CD14-positive monocyte (primary cell): ENCODE data around the gene SPTBN4. TPM values are rescaled to one million over a fixed set of nuclear protein-coding genes. Genes with fewer than 3 reads are reported as not detected.

Experiments
- DNase-seq, 3 donors: peaks; one replicate each; pipeline ENCODE4 v3.0.0-alpha.2; 2011 to 2022
- H2AFZ ChIP-seq: 2 replicates; pipeline ENCODE4 v1.6.0; 2012; ENCODE audit warnings: mild to moderate bottlenecking, low read depth, low read length, inconsistent platforms; ENCODE audit not compliant: insufficient read depth, poor library complexity, severe bottlenecking
- H3K27ac ChIP-seq, 2 donors: 1 replicate in 1 of 2; 2 replicates in 1 of 2; pipeline ENCODE4 v1.5.1; 2012 to 2013; ENCODE audit warnings: low read length in 2 of 2, control low read depth in 1 of 2, inconsistent platforms in 1 of 2, low read depth in 1 of 2, mild to moderate bottlenecking in 1 of 2
- H3K27me3 ChIP-seq, 2 donors: one replicate each; pipeline versions ENCODE4 v1.6.0 to v1.6.1; 2011 to 2013; ENCODE audit warnings: low read length in 2 of 2; ENCODE audit not compliant: control insufficient read depth in 2 of 2, insufficient read depth in 2 of 2
- H3K36me3 ChIP-seq, 2 donors: replicated peaks in 1 of 2; 1 replicate in 1 of 2; 2 replicates in 1 of 2; pipeline versions ENCODE4 v1.5.1 to v1.6.1; 2012 to 2013; ENCODE audit warnings: low read length in 2 of 2, control low read depth in 1 of 2, inconsistent platforms in 1 of 2, mild to moderate bottlenecking in 1 of 2; ENCODE audit not compliant: insufficient read depth in 2 of 2, control insufficient read depth in 1 of 2
- H3K4me1 ChIP-seq, 2 donors: 1 replicate in 1 of 2; 2 replicates in 1 of 2; pipeline versions ENCODE4 v1.5.1 to v1.6.1; 2012 to 2013; ENCODE audit warnings: low read length in 2 of 2, control low read depth in 1 of 2, inconsistent platforms in 1 of 2, mild to moderate bottlenecking in 1 of 2, moderate library complexity in 1 of 2; ENCODE audit not compliant: insufficient read depth in 2 of 2, control insufficient read depth in 1 of 2
- H3K4me2 ChIP-seq: replicated peaks from 2 replicates; pipeline ENCODE3; 2012; ENCODE audit warnings: low read length, moderate library complexity, mild to moderate bottlenecking; ENCODE audit not compliant: poor library complexity, severe bottlenecking; ENCODE audit errors: extremely low read depth
- H3K4me3 ChIP-seq, 3 experiments: fragments of 200-600 bp in 1 of 3; sonication (generic) in 1 of 3; replicated peaks in 1 of 3; 1 replicate in 2 of 3; 2 replicates in 1 of 3; pipeline ENCODE4 v1.5.1; 2011 to 2013; ENCODE audit warnings: low read length in 3 of 3, mild to moderate bottlenecking in 3 of 3, control low read depth in 2 of 3, low read depth in 2 of 3, inconsistent platforms in 1 of 3, moderate library complexity in 1 of 3
- H3K79me2 ChIP-seq: 2 replicates; pipeline ENCODE4 v1.6.0; 2012; ENCODE audit warnings: mild to moderate bottlenecking, control low read depth, inconsistent platforms, low read length, moderate library complexity; ENCODE audit not compliant: insufficient read depth
- H3K9ac ChIP-seq: 2 replicates; pipeline ENCODE4 v1.6.0; 2017; ENCODE audit warnings: low read length, mild to moderate bottlenecking; ENCODE audit not compliant: insufficient read depth, poor library complexity, severe bottlenecking
- H3K9me3 ChIP-seq, 2 donors: replicated peaks in 1 of 2; 1 replicate in 1 of 2; 2 replicates in 1 of 2; pipeline versions ENCODE4 v1.5.1 to v1.6.1; 2012 to 2013; ENCODE audit warnings: low read length in 2 of 2, control low read depth in 1 of 2; ENCODE audit not compliant: control insufficient read depth in 1 of 2, insufficient read depth in 1 of 2
- H4K20me1 ChIP-seq: 2 replicates; pipeline ENCODE4 v1.6.0; 2012; ENCODE audit warnings: mild to moderate bottlenecking, low read length, control low read depth, moderate library complexity; ENCODE audit not compliant: insufficient read depth
- H3K27ac Mint-ChIP-seq, 7 donors: one replicate each; pipeline ENCODE4 v1.8.0; 2020; ENCODE audit warnings: mild to moderate bottlenecking in 7 of 7, mixed read lengths in 7 of 7, moderate library complexity in 6 of 7, inconsistent platforms in 2 of 7
- H3K27me3 Mint-ChIP-seq, 3 donors: one replicate each; pipeline ENCODE4 v1.8.0; 2021 to 2022; ENCODE audit warnings: low read depth in 3 of 3, mild to moderate bottlenecking in 3 of 3, mixed read lengths in 3 of 3, moderate library complexity in 3 of 3, inconsistent platforms in 1 of 3
- H3K36me3 Mint-ChIP-seq, 2 donors: one replicate each; pipeline ENCODE4 v1.8.0; 2020; ENCODE audit warnings: mixed read lengths in 2 of 2, inconsistent platforms in 1 of 2, mild to moderate bottlenecking in 1 of 2
- H3K4me1 Mint-ChIP-seq: one replicate; pipeline ENCODE4 v1.8.0; 2020; ENCODE audit warnings: mild to moderate bottlenecking, mixed read lengths
- H3K4me3 Mint-ChIP-seq, 2 donors: one replicate each; pipeline ENCODE4 v1.8.0; 2020; ENCODE audit warnings: mild to moderate bottlenecking in 2 of 2, mixed read lengths in 2 of 2, moderate library complexity in 1 of 2
- H3K9me3 Mint-ChIP-seq, 7 donors: one replicate each; pipeline ENCODE4 v1.8.0; 2020 to 2022; ENCODE audit warnings: mixed read lengths in 7 of 7, mild to moderate bottlenecking in 6 of 7, moderate library complexity in 6 of 7, inconsistent platforms in 2 of 7
- WGBS: methylation state at CpG from one replicate; pipeline ENCODE4 v1.1.5; 2013; ENCODE audit warnings: missing lambda C conversion rate; ENCODE audit not compliant: insufficient coverage; 5-methylcytosine and 5-hydroxymethylcytosine counted together
- intact Hi-C, 2 donors: fragments of 100-400 bp; cut with micrococcal nuclease; formaldehyde crosslinking; loops; one replicate each; pipeline versions ENCODE4 v1.15.0 to v1.15.1; 2023
- polyA plus RNA-seq, 3 donors: library from polyadenylated mRNA; depleted of rRNA in 1 of 3; unstranded in 2 of 3; stranded (reverse) in 1 of 3; fragments of 300-500 nt in 2 of 3; fragments of >200 nt in 1 of 3; fragmentation: Illumina TruSeq in 2 of 3; gene quantifications; 1 replicate in 2 of 3; 2 replicates in 1 of 3; pipeline ENCODE4 v1.2.3, GENCODE V29; 2012 to 2021
- TF ChIP-seq, protein P1 (sequence below): fragments of 200-600 bp; IDR thresholded peaks from one replicate; pipeline ENCODE4 v1.8.0; 2022; ENCODE audit warnings: antibody characterized with exemption, mild to moderate bottlenecking

SPTBN4 gene
- polyA plus RNA-seq, 3 donors = 0.07 TPM; not detected in 2

DNA sequence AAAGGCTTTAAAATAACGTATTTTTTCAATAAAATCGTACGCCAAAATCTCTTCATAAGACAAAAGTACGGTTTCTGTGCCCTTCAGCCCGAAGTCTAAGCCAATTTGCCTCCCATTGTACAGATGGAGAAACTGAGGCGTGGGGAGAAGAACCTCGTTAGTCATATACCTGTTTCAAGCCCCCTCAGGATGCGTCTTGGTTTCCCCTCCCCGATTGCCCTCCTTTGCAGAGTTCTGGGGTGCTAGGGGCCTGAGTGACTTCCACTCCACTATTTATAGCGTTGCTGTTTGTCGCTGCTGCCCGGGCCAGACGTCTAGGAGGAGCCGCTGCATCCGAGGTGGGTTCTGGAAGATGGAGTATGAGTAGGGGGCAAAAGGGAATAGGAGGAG lies 132.1 kb downstream of the SPTBN4 start:
- no peak overlapping the region for H3K4me2 ChIP-seq
- H3K36me3 Mint-ChIP-seq = peaks cover 17 to 20% of the 10 kb centered on the region in 2 donors
- H3K4me1 Mint-ChIP-seq = peaks cover 55% of the 10 kb centered on the region
- H4K20me1 ChIP-seq = no peaks in the 10 kb centered on the region
- intact Hi-C loops = loop anchor here (1.0 to 2.0 kb wide), 3 partner anchors 52 to 70 kb away; no protein-coding TSS in a partner anchor
- H3K36me3 ChIP-seq = no peaks in the 10 kb centered on the region
- H3K4me1 ChIP-seq = peaks cover 37 to 63% of the 10 kb centered on the region in 2 donors
- no peak overlapping the region for H3K27ac ChIP-seq
- TF ChIP-seq, protein P1, sequence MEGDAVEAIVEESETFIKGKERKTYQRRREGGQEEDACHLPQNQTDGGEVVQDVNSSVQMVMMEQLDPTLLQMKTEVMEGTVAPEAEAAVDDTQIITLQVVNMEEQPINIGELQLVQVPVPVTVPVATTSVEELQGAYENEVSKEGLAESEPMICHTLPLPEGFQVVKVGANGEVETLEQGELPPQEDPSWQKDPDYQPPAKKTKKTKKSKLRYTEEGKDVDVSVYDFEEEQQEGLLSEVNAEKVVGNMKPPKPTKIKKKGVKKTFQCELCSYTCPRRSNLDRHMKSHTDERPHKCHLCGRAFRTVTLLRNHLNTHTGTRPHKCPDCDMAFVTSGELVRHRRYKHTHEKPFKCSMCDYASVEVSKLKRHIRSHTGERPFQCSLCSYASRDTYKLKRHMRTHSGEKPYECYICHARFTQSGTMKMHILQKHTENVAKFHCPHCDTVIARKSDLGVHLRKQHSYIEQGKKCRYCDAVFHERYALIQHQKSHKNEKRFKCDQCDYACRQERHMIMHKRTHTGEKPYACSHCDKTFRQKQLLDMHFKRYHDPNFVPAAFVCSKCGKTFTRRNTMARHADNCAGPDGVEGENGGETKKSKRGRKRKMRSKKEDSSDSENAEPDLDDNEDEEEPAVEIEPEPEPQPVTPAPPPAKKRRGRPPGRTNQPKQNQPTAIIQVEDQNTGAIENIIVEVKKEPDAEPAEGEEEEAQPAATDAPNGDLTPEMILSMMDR = peak; percentile 20
- H3K79me2 ChIP-seq = no peaks in the 10 kb centered on the region
- WGBS = 0% methylated on average over 4 of the region's 15 CpGs
- H2AFZ ChIP-seq = no peak overlapping the region
- H3K4me3 Mint-ChIP-seq = peak overlapping the region in 1 of 2 donors; percentile 93
- H3K27me3 ChIP-seq = peaks cover 54 to 86% of the 10 kb centered on the region in 2 donors
- H3K9me3 Mint-ChIP-seq = peaks cover 0 to 38% (median 17%) of the 10 kb centered on the region in 7 donors
- peaks cover 77 to 97% (median 88%) of the 10 kb centered on the region in 3 donors for H3K27me3 Mint-ChIP-seq
- no peak for DNase-seq
- peaks cover 0 to 21% of the 10 kb centered on the region in 2 donors for H3K9me3 ChIP-seq
- H3K4me3 ChIP-seq = no peak overlapping the region
- peak overlapping the region in 1 of 7 donors; percentile 21 for H3K27ac Mint-ChIP-seq
- no peak overlapping the region for H3K9ac ChIP-seq

GRCh38 chr19:40599331-40599901 lies 132.6 kb downstream of the SPTBN4 start:
- H3K79me2 ChIP-seq = no peaks in the 10 kb centered on the region
- peak overlapping the region in 1 of 2 donors; percentile 93 for H3K4me3 Mint-ChIP-seq
- H3K27ac ChIP-seq = no peak overlapping the region
- 2% methylated on average over 8 of the region's 9 CpGs for whole genome bisulfite sequencing
- TF ChIP-seq, protein P1 = no peak
- intact Hi-C loops = loop anchor here (2.0 kb wide), 2 partner anchors 53 to 59 kb away; no protein-coding TSS in a partner anchor
- H3K4me1 Mint-ChIP-seq = peaks cover 56% of the 10 kb centered on the region
- H3K9ac ChIP-seq = no peak overlapping the region
- no peaks in the 10 kb centered on the region for H3K36me3 ChIP-seq
- peaks cover 0 to 21% of the 10 kb centered on the region in 2 donors for H3K9me3 ChIP-seq
- peaks cover 17 to 23% of the 10 kb centered on the region in 2 donors for H3K36me3 Mint-ChIP-seq
- no peak overlapping the region for H3K4me3 ChIP-seq
- H3K4me2 ChIP-seq = no peak overlapping the region
- H3K27me3 ChIP-seq = peaks cover 54 to 87% of the 10 kb centered on the region in 2 donors
- peaks cover 3% of the 10 kb centered on the region for H4K20me1 ChIP-seq
- H3K27ac Mint-ChIP-seq = peak overlapping the region in 1 of 7 donors; percentile 65
- peaks cover 77 to 98% (median 88%) of the 10 kb centered on the region in 3 donors for H3K27me3 Mint-ChIP-seq
- H3K4me1 ChIP-seq = peaks cover 43 to 68% of the 10 kb centered on the region in 2 donors
- no peak overlapping the region for H2AFZ ChIP-seq
- H3K9me3 Mint-ChIP-seq = peaks cover 3 to 38% (median 19%) of the 10 kb centered on the region in 7 donors
- DNase-seq = no peak
